ENCODE results near the gene TFB2M.

- TF ChIP-seq CTCF (IDR thresholded peaks at IDR 0.05) (peak in 1 of 6 experiments; percentile 11), POLR2A (IDR thresholded peaks at IDR 0.05) (peak; percentile 85 to 93)
Measured at GRCh38 chr1:246566128-246566812, at the start of gene TFB2M, which contains the start of gene CNST.

Measured in Peyer's patch (tissue), 4 donors.